Panc1 (cell line): ENCODE results near the gene GRHL1.

Source experiments
- POLR2AphosphoS5 ChIP-seq: IDR thresholded peaks from 2 replicates; pipeline ENCODE4 v1.6.1; 2012; ENCODE audit warnings: mild to moderate bottlenecking, low read depth, low read length, moderate library complexity
- SIN3A ChIP-seq: IDR thresholded peaks from 2 replicates; pipeline ENCODE4 v1.6.1; 2012; ENCODE audit warnings: low read depth, mild to moderate bottlenecking, low read length, moderate library complexity, borderline replicate concordance; ENCODE audit not compliant: insufficient read depth
- TF ChIP-seq, protein P1 (sequence below), 2 experiments: IDR thresholded peaks; 2 replicates each; pipeline ENCODE4 v1.6.1; 2011 to 2012; ENCODE audit warnings: low read depth in 2 of 2, control low read depth in 1 of 2, low read length in 1 of 2, mild to moderate bottlenecking in 1 of 2, moderate library complexity in 1 of 2; ENCODE audit not compliant: insufficient read depth in 1 of 2
- TF ChIP-seq, protein P2 (sequence below): fragments of 450-650 bp; IDR thresholded peaks from 2 replicates; pipeline ENCODE4 v1.5.1; 2017; ENCODE audit warnings: mild to moderate bottlenecking

DNA sequence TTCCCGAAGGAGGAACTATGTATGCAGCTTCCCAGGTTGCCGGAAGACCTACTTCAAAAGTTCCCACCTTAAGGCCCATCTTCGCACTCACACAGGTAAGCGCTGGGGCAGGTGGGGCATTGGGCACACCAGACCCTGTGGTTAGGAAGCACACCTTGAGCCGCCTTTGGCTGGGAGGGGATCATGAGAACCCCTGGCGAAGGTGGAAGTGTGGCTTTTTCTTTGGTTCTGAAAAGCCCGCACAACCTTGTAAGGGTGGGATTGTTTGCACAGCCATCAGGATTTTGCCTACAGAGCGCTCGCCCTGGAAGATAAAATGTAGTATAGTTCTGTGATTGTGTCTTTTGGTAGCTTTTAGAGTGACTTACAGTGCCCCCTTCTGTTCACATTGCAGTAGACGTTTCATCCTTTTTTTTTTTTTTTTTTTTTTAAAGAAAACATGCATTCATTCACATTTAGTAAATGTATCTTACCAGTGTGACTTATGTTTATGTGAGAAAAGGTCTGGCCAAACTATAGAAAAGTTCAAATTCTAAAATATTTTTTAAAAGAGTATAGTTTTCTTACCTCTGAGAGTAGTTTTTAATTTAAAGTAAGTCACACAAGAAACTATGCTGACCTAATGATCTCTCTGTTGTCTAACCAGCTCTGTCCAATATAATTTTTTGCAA is 97.1 kb downstream of the GRHL1 start:
- TF ChIP-seq, protein P1, sequence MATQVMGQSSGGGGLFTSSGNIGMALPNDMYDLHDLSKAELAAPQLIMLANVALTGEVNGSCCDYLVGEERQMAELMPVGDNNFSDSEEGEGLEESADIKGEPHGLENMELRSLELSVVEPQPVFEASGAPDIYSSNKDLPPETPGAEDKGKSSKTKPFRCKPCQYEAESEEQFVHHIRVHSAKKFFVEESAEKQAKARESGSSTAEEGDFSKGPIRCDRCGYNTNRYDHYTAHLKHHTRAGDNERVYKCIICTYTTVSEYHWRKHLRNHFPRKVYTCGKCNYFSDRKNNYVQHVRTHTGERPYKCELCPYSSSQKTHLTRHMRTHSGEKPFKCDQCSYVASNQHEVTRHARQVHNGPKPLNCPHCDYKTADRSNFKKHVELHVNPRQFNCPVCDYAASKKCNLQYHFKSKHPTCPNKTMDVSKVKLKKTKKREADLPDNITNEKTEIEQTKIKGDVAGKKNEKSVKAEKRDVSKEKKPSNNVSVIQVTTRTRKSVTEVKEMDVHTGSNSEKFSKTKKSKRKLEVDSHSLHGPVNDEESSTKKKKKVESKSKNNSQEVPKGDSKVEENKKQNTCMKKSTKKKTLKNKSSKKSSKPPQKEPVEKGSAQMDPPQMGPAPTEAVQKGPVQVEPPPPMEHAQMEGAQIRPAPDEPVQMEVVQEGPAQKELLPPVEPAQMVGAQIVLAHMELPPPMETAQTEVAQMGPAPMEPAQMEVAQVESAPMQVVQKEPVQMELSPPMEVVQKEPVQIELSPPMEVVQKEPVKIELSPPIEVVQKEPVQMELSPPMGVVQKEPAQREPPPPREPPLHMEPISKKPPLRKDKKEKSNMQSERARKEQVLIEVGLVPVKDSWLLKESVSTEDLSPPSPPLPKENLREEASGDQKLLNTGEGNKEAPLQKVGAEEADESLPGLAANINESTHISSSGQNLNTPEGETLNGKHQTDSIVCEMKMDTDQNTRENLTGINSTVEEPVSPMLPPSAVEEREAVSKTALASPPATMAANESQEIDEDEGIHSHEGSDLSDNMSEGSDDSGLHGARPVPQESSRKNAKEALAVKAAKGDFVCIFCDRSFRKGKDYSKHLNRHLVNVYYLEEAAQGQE (IDR thresholded peaks at IDR 0.05; ENCODE audit: insufficient read depth in 1 of 2, low read depth in 2 of 2, low read length in 1 of 2) = no peak
- TF ChIP-seq, protein P2, sequence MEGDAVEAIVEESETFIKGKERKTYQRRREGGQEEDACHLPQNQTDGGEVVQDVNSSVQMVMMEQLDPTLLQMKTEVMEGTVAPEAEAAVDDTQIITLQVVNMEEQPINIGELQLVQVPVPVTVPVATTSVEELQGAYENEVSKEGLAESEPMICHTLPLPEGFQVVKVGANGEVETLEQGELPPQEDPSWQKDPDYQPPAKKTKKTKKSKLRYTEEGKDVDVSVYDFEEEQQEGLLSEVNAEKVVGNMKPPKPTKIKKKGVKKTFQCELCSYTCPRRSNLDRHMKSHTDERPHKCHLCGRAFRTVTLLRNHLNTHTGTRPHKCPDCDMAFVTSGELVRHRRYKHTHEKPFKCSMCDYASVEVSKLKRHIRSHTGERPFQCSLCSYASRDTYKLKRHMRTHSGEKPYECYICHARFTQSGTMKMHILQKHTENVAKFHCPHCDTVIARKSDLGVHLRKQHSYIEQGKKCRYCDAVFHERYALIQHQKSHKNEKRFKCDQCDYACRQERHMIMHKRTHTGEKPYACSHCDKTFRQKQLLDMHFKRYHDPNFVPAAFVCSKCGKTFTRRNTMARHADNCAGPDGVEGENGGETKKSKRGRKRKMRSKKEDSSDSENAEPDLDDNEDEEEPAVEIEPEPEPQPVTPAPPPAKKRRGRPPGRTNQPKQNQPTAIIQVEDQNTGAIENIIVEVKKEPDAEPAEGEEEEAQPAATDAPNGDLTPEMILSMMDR = peak; percentile 80
- TF ChIP-seq POLR2AphosphoS5 = no peak
- no peak for TF ChIP-seq SIN3A
